Osteocyte (in vitro differentiated cells): ENCODE data around the gene CNPPD1. TPM values are rescaled to one million over a fixed set of nuclear protein-coding genes. Genes with fewer than 3 reads are reported as not detected.
A peak's percentile ranks its signal among the peaks of the same experiment; 100 is the strongest.

ENCODE experiments used
- DNase-seq: peaks from one replicate; pipeline ENCODE4 v3.0.0; 2021; ENCODE audit warnings: mixed read lengths; ENCODE audit not compliant: unreplicated experiment; ENCODE audit errors: extremely low spot score
- H3K27ac Mint-ChIP-seq: one replicate; pipeline ENCODE4 v1.8.0; 2021; ENCODE audit warnings: mild to moderate bottlenecking, mixed read lengths; ENCODE audit not compliant: unreplicated experiment
- H3K27me3 Mint-ChIP-seq: one replicate; pipeline ENCODE4 v1.8.0; 2021; ENCODE audit warnings: mixed read lengths; ENCODE audit not compliant: unreplicated experiment
- H3K36me3 Mint-ChIP-seq: one replicate; pipeline ENCODE4 v1.8.0; 2021; ENCODE audit warnings: mixed read lengths; ENCODE audit not compliant: unreplicated experiment
- H3K4me1 Mint-ChIP-seq: one replicate; pipeline ENCODE4 v1.8.0; 2021; ENCODE audit warnings: mixed read lengths; ENCODE audit not compliant: unreplicated experiment
- H3K4me3 Mint-ChIP-seq: one replicate; pipeline ENCODE4 v1.8.0; 2021; ENCODE audit warnings: mild to moderate bottlenecking, moderate library complexity, mixed read lengths; ENCODE audit not compliant: unreplicated experiment
- H3K9me3 Mint-ChIP-seq: one replicate; pipeline ENCODE4 v1.8.0; 2021; ENCODE audit warnings: mixed read lengths; ENCODE audit not compliant: unreplicated experiment
- long read RNA-seq: library from polyadenylated mRNA; unstranded; transcript quantifications from one replicate; pipeline ENCODE4 v2.0.0, GENCODE V29; 2021
- total RNA-seq: library from RNA; stranded (reverse); gene quantifications from 2 replicates; pipeline ENCODE4 v1.2.1, GENCODE V29; 2021
- TF ChIP-seq, protein P1 (sequence below): fragments of 200-600 bp; sonication (generic); IDR thresholded peaks from 2 replicates; pipeline ENCODE4 v1.5.0; 2021; ENCODE audit warnings: antibody characterized with exemption, mild to moderate bottlenecking, moderate library complexity

CNPPD1 gene
- 42.8 and 45.7 TPM in 2 replicates for total RNA-seq
- long read RNA-seq, partial matches to known transcripts, result 5 of 11 reads
- long read RNA-seq, other reads (novel, unspliced or antisense), result 3 of 11 reads

GRCh38 chr2:219176818-219177551 lies at the start of gene CNPPD1:
CNPPD1 (minus strand) TSS chr2:219176925; CDS start chr2:219176828, 97 bp downstream.
- Mint-ChIP-seq H3K4me3 (peak within 1 kb of the TSS; percentile 89), H3K36me3 (peaks cover 28% of the 10 kb centered on the region)
- TF ChIP-seq, protein P1, sequence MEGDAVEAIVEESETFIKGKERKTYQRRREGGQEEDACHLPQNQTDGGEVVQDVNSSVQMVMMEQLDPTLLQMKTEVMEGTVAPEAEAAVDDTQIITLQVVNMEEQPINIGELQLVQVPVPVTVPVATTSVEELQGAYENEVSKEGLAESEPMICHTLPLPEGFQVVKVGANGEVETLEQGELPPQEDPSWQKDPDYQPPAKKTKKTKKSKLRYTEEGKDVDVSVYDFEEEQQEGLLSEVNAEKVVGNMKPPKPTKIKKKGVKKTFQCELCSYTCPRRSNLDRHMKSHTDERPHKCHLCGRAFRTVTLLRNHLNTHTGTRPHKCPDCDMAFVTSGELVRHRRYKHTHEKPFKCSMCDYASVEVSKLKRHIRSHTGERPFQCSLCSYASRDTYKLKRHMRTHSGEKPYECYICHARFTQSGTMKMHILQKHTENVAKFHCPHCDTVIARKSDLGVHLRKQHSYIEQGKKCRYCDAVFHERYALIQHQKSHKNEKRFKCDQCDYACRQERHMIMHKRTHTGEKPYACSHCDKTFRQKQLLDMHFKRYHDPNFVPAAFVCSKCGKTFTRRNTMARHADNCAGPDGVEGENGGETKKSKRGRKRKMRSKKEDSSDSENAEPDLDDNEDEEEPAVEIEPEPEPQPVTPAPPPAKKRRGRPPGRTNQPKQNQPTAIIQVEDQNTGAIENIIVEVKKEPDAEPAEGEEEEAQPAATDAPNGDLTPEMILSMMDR, result no peak

DNA sequence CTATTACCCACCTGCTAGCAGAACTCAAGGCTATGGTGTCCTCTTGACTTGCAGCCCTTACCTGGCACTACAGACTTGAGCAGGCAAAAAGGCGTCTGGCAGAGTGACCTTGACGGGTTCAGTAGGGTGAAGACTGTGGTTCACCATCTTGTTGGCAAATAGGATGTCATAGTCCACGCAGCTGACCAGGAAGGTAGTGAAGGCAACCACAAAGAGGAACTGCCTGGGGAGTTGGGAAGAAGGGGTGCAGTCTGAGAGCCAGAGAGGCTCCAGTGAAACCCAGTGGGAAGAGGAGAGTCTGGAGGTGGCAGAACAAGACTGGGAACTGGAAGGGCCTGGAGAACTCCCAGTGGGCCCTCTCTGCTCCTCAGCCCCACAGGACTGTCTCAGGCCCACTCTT lies 48.6 kb upstream of the CNPPD1 start:
- TF ChIP-seq, protein P1, result no peak
- Mint-ChIP-seq H3K4me1 (peaks cover 17% of the 10 kb centered on the region), H3K27ac (no peak overlapping the region), H3K4me3 (no peak overlapping the region), H3K36me3 (peaks cover 33% of the 10 kb centered on the region), H3K9me3 (no peaks in the 10 kb centered on the region), H3K27me3 (no peaks in the 10 kb centered on the region)
- DNase-seq, result no peak

More at GRCh38 chr2:219176818-219177551, at the start of gene CNPPD1:
- H3K27me3 Mint-ChIP-seq, result no peaks in the 10 kb centered on the region
- H3K4me1 Mint-ChIP-seq, result peaks cover 24% of the 10 kb centered on the region
- H3K9me3 Mint-ChIP-seq, result no peaks in the 10 kb centered on the region
- H3K27ac Mint-ChIP-seq, result peak within 1 kb of the TSS; percentile 100
- DNase-seq, result peak; percentile 93

DNA sequence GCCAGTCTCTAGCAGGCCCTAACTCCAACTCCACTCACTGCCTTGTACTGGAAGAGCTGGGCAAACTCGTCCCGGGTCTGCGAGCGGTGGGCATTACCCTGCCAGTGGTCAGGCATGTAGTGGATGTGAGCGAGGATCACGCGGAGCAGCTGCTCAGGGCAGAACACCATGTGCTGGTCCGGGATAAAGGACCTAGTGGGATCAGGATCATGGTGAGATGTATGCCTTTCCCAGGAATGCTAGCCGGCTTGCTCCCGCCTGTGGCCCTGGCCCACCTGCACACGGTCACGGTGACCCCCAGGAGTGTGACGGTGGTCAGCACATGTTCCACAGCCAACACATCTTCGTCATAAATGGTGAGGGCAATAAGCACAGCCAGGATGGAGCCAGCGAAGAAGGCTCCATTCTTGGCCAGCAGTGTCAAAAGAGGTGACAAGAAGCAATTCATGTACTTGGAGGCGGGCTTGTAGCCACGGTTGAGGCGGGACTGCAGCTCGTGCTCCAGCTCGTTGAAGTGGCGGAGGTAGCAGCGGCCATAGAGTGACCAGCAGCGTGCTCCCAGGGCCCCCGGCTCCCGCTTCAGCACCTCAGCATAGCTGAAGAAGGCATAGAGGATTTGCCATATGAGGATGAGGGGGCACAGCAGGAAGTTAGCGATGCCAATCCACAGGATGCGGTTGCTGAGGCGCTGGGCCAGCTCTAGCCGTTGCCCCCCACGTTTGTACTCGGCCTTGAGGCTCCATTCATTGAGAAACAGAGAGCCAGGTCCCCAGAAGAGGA lies 47.3 kb upstream of the CNPPD1 start:
- DNase-seq, result no peak
- Mint-ChIP-seq H3K4me1 (peaks cover 23% of the 10 kb centered on the region), H3K36me3 (peaks cover 39% of the 10 kb centered on the region), H3K9me3 (no peaks in the 10 kb centered on the region), H3K27ac (no peak overlapping the region), H3K27me3 (no peaks in the 10 kb centered on the region), H3K4me3 (no peak overlapping the region)
- TF ChIP-seq, protein P1, result no peak

- no peak overlapping the region for H3K4me3 Mint-ChIP-seq
- H3K9me3 Mint-ChIP-seq, result no peaks in the 10 kb centered on the region
These were observed 45.3 kb upstream of the CNPPD1 start for GRCh38 chr2:219221957-219222518.

More at GRCh38 chr2:219221957-219222518, 45.3 kb upstream of the CNPPD1 start:
- Mint-ChIP-seq H3K27me3 (no peaks in the 10 kb centered on the region), H3K36me3 (peaks cover 39% of the 10 kb centered on the region), H3K27ac (no peak overlapping the region), H3K4me1 (peaks cover 19% of the 10 kb centered on the region)
- TF ChIP-seq, protein P1, result no peak
- no peak for DNase-seq
